CD1c-positive myeloid dendritic cell (primary cell): ENCODE measurements around the gene SLC39A11.
"Not testable (repeated sequence)": the region's sequence is repeated elsewhere in the genome, so short reads cannot be mapped to it uniquely, and the experiment has no call there.

ENCODE experiments used
- DNase-seq: peaks from one replicate; pipeline ENCODE4 v3.0.0-alpha.2; 2016; ENCODE audit errors: extremely low spot score

Gene SLC39A11

GRCh38 chr17:73092523-73093135, at the start of gene SLC39A11:
Gene SLC39A11 (minus strand): TSS chr17:73092688. CDS start chr17:73088764, 3,924 bp downstream.
- DNase-seq: peak; percentile 93

- DNase-seq: peak; percentile 50
Observed at GRCh38 chr17:73141411-73141810, 48.9 kb upstream of the SLC39A11 start.

GRCh38 chr17:73140566-73140965, 48.1 kb upstream of the SLC39A11 start:
- DNase-seq: no peak

GRCh38 chr17:73139296-73139695, 46.8 kb upstream of the SLC39A11 start:
- DNase-seq: no peak

- no peak for DNase-seq
Observed at GRCh38 chr17:73138541-73139138, 46.2 kb upstream of the SLC39A11 start.

GRCh38 chr17:73137376-73137775, 44.9 kb upstream of the SLC39A11 start:
- DNase-seq: no peak

GRCh38 chr17:73135766-73136165, 43.3 kb upstream of the SLC39A11 start:
- peak; percentile 23 for DNase-seq

GRCh38 chr17:73133911-73134649, 41.6 kb upstream of the SLC39A11 start:
- DNase-seq: peak; percentile 64

- DNase-seq: peak; percentile 5
Observed at GRCh38 chr17:73132085-73132492, 39.6 kb upstream of the SLC39A11 start.

GRCh38 chr17:73131439-73131838, 39.0 kb upstream of the SLC39A11 start:
- not testable (repeated sequence) for DNase-seq

- no peak for DNase-seq
Observed at GRCh38 chr17:73130977-73131376, 38.5 kb upstream of the SLC39A11 start.

GRCh38 chr17:73128496-73128895, 36.0 kb upstream of the SLC39A11 start:
- DNase-seq: no peak

GRCh38 chr17:73126716-73127473, 34.4 kb upstream of the SLC39A11 start:
- no peak for DNase-seq

GRCh38 chr17:73123606-73124320, 31.3 kb upstream of the SLC39A11 start:
- no peak for DNase-seq

GRCh38 chr17:73122953-73123605, 30.6 kb upstream of the SLC39A11 start:
- DNase-seq: no peak

- no peak for DNase-seq
Observed at GRCh38 chr17:73121506-73121905, 29.0 kb upstream of the SLC39A11 start.

- DNase-seq: no peak
Observed at GRCh38 chr17:73119631-73120030, 27.1 kb upstream of the SLC39A11 start.

- DNase-seq: no peak
Observed at GRCh38 chr17:73118951-73119391, 26.5 kb upstream of the SLC39A11 start.

- DNase-seq: no peak
Observed at GRCh38 chr17:73118139-73118538, 25.7 kb upstream of the SLC39A11 start.

- no peak for DNase-seq
Observed at GRCh38 chr17:73112246-73112645, 19.8 kb upstream of the SLC39A11 start.

GRCh38 chr17:73111386-73111785, 18.9 kb upstream of the SLC39A11 start:
- no peak for DNase-seq
